Suprapubic skin (tissue), 4 donors: Measurements from ENCODE around the gene ADGRG1.

Source experiments
- CTCF ChIP-seq, 2 donors: fragments of 200-600 bp in 1 of 2; fragments of 450-650 bp in 1 of 2; sonication (generic) in 1 of 2; IDR thresholded peaks; one replicate each; pipeline ENCODE4 v1.5.1; 2016 to 2019; ENCODE audit warnings: antibody characterized with exemption in 2 of 2, mild to moderate bottlenecking in 1 of 2, moderate library complexity in 1 of 2
- POLR2A ChIP-seq, 2 donors: fragments of 450-650 bp; IDR thresholded peaks; one replicate each; pipeline ENCODE4 v1.6.1; 2017; ENCODE audit warnings: antibody characterized with exemption in 2 of 2, mild to moderate bottlenecking in 2 of 2, moderate library complexity in 2 of 2
- POLR2AphosphoS5 ChIP-seq, 3 donors: sonication (generic); formaldehyde crosslinking; IDR thresholded peaks; one replicate each; pipeline ENCODE4 v1.6.1; 2017; ENCODE audit warnings: antibody characterized with exemption in 3 of 3

- no peak for TF ChIP-seq CTCF (IDR thresholded peaks at IDR 0.05)
- no peak for TF ChIP-seq POLR2AphosphoS5 (IDR thresholded peaks at IDR 0.05)
- TF ChIP-seq POLR2A (IDR thresholded peaks at IDR 0.05), result no peak
Observed at GRCh38 chr16:57679767-57680482, 51.5 kb downstream of the ADGRG1 start.
